GM18526 (cell line): Measurements from ENCODE around the gene CFAP61.

Source experiments
- POLR2A ChIP-seq: IDR thresholded peaks from 3 replicates; pipeline ENCODE4 v1.6.1; 2011; ENCODE audit not compliant: insufficient read length; ENCODE audit errors: extremely low read depth

CFAP61 gene

GRCh38 chr20:20023395-20023794 is 28.9 kb upstream of the CFAP61 start:
- TF ChIP-seq POLR2A: no peak

- no peak for TF ChIP-seq POLR2A
Measured at GRCh38 chr20:20024942-20025341, 27.4 kb upstream of the CFAP61 start.

DNA sequence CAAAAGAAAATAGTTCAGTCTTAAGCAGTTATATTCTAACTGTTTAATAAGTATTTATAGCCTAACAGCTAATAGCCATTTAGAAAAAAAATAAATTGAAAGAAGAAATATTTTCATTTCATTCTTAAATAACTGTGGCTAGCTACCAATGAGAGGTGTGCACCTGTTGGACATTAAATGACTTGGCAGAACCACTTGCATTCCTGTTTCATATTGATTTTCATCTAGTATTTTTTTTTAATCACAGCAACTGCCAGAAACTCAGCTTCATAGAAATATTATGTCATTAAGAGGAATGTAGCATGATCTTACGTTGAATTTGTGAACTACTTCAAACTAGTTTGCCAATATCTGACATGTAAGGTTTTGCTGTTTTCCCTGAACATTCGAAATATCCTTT is 25.0 kb upstream of the CFAP61 start:
- no peak for TF ChIP-seq POLR2A

- no peak for TF ChIP-seq POLR2A
Measured at GRCh38 chr20:20031790-20032189, 20.5 kb upstream of the CFAP61 start.

DNA sequence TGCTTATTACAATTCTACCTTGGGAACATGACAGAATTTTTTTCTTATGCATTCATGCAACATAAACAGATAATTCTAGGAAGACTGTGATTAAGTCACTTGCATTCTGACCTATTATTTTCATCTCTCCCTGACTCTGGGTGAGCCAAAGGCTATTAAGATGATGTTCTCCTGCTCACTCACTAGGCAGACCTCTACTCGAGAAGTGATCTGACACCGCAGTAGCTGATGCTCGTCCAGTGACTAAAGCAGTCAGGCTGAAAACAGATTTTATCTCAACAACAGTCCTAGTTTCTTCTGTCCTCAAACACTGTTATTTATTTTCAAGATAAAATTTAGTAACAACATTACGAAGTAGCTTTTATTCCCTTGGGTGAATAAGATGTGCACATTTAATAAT is 17.8 kb upstream of the CFAP61 start:
- TF ChIP-seq POLR2A: no peak

GRCh38 chr20:20036756-20037155 is 15.6 kb upstream of the CFAP61 start:
- no peak for TF ChIP-seq POLR2A

DNA sequence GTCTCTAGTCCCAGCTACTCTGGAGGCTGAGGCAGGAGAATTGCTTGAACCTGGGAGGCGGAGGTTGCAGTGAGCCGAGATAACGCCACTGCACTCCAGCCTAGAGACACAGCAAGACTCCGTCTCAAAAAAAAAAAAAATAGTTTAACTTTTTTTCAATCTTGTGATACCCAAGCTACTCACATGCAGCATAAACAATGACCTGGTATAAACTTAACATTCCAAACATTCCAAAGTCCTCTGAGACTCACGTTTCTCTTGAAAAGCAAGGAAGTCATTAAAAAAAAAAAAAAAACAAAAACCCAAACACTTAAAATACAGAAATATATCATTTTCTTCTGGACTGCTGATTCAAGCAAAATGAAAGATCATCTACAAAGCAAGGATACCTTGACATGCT is 14.4 kb upstream of the CFAP61 start:
- TF ChIP-seq POLR2A: no peak

- TF ChIP-seq POLR2A: no peak
Measured at GRCh38 chr20:20038586-20038985, 13.7 kb upstream of the CFAP61 start.

DNA sequence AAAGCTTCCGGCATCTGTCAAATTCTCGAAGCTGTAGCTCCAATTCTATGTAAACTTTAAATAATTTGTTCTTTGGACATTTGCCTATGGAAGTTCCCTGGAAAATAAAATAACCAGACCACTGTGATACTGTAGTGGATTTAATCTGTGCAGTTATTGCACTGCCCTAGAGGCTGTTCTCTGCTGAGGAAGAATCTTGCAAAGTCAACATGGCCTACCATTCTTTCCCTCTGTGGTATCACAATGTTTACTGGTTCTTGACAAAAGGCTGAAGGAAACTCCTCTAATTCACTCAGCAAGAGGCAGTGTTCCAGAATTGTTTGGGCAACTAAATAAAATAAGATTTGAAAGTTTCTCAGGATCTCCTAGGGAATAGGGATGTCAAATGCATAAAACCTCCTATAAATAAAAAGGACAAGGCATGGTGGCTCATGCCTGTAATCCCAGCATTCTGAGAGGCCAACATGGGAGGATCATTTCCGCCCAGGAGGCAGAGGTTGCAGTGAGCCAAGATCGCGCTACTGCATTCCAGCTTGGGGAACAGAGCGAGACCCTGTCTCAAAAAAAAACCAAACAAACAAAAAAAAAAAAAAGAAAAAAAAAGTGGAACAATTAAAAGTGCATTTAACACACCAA is 12.5 kb upstream of the CFAP61 start:
- no peak for TF ChIP-seq POLR2A

GRCh38 chr20:20051767-20052073 is 612 bp upstream of the CFAP61 start:
- TF ChIP-seq POLR2A: no peak

DNA sequence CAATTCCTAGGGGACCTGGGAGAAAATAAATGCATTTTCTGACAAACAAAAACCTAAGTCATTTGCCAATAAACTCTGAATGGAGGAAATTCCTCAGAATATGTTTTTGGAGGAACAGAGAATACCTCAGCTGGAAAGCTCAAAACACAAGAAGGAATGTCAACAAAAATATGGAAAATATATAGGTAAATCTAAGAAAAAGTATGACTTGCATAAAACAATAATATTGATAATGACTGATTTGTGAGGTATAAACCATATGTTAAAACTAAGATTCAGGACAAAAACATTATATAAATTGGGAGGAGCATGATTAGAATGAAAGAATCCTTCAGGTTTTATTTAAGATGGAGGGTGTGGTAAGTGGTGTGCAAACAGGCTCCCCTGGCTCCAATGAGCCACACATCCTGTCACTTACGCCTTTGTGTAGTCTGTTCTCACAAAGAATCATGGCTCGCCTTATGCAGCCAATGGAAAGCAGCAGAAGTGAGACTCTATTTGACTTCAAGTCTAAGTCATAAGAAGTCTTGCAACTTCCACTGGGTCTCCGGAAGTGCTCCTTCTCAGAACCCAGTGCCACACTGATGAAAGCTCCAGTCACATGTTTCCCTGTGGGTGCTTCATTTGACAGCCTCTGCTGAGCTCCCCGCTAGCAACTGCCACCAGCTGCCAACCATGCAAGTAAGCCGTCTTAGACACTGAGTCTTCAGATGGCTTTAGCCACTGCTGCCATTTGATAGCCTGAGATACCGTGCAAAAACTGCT is 8.1 kb downstream of the CFAP61 start:
- no peak for TF ChIP-seq POLR2A

- TF ChIP-seq POLR2A: no peak
Measured at GRCh38 chr20:20063941-20064702, 11.8 kb downstream of the CFAP61 start.

GRCh38 chr20:20065361-20065760 is 13.0 kb downstream of the CFAP61 start:
- TF ChIP-seq POLR2A: no peak

DNA sequence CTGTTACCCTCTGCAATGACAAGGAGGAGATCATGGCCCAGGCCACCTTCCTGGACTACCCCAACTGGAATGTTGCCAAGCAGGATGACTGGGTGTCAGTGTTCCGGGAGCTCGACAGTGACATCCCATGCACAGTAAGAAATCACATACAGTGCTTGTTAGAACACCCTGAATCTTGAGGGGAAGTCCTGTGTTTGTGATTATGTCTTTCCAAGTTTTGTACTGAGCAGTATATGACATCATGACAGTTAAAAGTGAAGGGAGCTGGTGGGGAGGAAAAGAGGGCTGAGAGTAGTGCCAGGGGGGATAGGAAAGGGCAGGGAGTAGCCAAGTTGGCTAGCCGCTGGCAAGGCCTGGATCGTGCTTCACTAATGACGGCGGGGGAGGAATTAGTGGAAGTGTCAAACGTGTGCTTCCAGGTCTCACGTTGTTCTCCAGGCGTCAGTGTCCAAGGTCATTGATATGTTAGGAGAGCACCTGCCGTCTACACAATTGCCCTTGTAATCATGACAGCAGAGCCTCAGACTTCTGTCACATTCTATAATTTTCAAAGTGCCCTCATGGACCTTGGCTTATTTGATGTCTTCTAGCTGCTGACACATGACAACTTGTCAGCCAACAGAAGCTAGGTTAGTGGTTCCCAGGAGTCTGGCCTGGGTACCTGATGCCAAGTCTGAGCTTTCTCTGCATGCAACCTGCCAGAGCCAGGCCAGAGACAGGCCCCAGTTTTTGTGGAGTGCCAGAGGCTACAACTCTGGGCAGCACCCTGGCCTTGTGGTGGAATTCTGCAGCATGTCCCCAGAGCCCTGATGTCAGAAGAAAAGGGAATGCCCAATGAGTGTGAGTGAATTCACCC is 18.8 kb downstream of the CFAP61 start:
- TF ChIP-seq POLR2A: no peak

- TF ChIP-seq POLR2A: no peak
Measured at GRCh38 chr20:20073801-20074371, 21.6 kb downstream of the CFAP61 start.

GRCh38 chr20:20075032-20075431 is 22.7 kb downstream of the CFAP61 start:
- TF ChIP-seq POLR2A: no peak
